ENCODE measurements around the gene LTO1.

GRCh38 chr11:69648679-69649575 is 26.2 kb downstream of the LTO1 start:
- TF ChIP-seq, protein P1, sequence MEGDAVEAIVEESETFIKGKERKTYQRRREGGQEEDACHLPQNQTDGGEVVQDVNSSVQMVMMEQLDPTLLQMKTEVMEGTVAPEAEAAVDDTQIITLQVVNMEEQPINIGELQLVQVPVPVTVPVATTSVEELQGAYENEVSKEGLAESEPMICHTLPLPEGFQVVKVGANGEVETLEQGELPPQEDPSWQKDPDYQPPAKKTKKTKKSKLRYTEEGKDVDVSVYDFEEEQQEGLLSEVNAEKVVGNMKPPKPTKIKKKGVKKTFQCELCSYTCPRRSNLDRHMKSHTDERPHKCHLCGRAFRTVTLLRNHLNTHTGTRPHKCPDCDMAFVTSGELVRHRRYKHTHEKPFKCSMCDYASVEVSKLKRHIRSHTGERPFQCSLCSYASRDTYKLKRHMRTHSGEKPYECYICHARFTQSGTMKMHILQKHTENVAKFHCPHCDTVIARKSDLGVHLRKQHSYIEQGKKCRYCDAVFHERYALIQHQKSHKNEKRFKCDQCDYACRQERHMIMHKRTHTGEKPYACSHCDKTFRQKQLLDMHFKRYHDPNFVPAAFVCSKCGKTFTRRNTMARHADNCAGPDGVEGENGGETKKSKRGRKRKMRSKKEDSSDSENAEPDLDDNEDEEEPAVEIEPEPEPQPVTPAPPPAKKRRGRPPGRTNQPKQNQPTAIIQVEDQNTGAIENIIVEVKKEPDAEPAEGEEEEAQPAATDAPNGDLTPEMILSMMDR (conservative IDR thresholded peaks at IDR 0.05; ENCODE audit: low read depth in 2 of 2), result no peak
- TF ChIP-seq JUNB (IDR thresholded peaks at IDR 0.05; ENCODE audit: unreplicated experiment) (no peak), EZH2 (IDR thresholded peaks at IDR 0.05; ENCODE audit: low read depth, unreplicated experiment) (no peak), POLR2AphosphoS5 (IDR thresholded peaks at IDR 0.05; ENCODE audit: low read depth) (no peak), EZH2phosphoT487 (IDR thresholded peaks at IDR 0.05; ENCODE audit: unreplicated experiment) (no peak), CREB1 (CRISPR knock-in tag; IDR thresholded peaks at IDR 0.05; ENCODE audit: low read depth) (no peak), ZNF114 (CRISPR knock-in tag; IDR thresholded peaks at IDR 0.05) (no peak), NANOG (IDR thresholded peaks at IDR 0.05; ENCODE audit: borderline replicate concordance) (no peak)

All from GM23338 (cell line).